SIG-M5 treated with dmso at 0.1 percent for 504 hours (cell line): ENCODE measurements around the gene RBM34.
"Not testable (repeated sequence)": the region's sequence is repeated elsewhere in the genome, so short reads cannot be mapped to it uniquely, and the experiment has no call there.

Experiments used
- DNase-seq: peaks from one replicate; lab custom pipeline; 2025; ENCODE audit not compliant: unreplicated experiment; lab: John Stamatoyannopoulos, UW

Gene RBM34, protein sequence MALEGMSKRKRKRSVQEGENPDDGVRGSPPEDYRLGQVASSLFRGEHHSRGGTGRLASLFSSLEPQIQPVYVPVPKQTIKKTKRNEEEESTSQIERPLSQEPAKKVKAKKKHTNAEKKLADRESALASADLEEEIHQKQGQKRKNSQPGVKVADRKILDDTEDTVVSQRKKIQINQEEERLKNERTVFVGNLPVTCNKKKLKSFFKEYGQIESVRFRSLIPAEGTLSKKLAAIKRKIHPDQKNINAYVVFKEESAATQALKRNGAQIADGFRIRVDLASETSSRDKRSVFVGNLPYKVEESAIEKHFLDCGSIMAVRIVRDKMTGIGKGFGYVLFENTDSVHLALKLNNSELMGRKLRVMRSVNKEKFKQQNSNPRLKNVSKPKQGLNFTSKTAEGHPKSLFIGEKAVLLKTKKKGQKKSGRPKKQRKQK

DNA sequence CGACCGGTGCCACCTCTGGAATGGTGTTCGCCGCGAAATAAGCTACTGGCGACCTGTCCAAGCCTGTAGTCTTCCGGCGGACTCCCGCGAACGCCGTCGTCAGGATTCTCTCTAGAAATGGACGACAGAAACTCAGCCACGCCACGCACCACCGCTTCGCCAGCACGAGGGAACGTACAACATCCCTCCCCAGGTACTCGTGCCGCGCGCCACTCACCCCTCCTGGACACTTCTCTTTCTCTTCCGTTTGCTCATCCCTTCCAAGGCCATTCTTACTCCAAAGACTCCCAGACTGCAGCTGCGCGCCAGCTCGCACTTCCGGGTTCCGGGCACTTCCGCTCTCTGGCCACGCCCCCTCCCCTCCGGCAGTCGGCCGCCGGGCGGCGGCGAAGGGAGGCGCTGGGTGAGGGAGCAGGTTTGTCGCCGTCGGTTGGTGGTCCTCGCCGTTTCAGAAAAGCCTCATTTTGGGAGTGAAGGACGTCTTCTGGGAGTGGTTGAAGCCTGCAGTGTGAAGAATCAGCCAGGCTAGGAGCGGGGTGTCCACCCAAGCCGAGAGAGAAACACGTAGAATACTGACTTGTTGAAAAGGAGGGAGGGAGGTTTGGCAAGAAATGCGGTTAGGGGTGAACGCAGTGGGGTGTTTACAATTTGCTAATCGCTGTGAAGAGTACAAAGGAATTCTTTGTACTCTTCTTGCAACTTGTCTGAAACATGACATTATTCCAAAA, at the start of gene RBM34:
RBM34 (minus strand) TSS at position 294 of the 728 bp plus-strand sequence; CDS start at position 270, 24 bp downstream.
- DNase-seq = peak; percentile 95

DNA sequence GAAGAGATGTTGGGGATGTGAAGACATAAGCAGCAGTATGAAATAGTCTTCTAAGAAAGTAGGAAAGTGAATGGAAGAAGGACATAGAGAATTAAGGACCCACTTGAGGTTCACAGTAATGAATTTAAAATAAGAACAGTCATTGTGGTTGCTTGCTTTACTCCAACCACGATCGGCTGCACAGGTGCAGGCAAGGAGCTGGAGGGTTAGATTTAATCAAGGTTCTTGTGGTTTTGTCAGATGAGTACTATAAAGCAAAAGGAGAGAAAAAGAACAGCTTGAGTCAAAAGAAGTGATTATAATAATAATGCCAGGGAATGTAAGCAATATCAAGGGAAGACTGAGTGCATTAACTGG, 46.1 kb upstream of the RBM34 start:
- DNase-seq = no peak

DNA sequence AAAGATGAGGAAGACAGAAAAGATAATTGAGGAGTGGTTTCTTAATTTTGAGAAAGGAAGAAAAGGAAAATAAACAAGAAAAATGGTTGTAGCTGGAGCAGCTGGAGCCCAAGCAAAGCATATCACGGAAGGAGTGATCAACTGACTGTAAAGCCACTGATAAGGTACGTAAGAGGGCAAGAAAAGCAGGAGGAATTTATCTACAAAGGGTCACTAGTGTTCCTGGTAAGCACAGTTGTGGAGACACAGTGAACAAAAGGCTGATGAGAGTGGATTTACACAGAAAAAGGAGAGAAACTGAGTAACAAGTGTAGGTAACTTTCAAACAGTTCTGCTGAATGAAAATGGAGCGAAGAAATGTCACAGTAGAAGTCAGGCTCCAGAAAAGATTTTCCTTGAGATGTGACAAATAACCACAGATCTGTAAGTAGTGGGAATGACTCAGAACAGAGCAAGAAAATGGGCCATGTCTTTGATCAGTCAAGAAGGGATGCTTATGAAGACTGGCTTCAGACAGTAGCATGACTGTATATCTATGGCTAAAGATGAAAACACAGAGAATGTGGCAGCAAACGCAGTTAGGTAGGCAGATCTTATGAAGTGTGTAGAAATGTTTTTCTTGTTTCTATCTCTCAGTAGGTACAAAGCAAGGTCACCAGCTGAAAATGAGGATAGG, 45.6 kb upstream of the RBM34 start:
- no peak for DNase-seq

DNA sequence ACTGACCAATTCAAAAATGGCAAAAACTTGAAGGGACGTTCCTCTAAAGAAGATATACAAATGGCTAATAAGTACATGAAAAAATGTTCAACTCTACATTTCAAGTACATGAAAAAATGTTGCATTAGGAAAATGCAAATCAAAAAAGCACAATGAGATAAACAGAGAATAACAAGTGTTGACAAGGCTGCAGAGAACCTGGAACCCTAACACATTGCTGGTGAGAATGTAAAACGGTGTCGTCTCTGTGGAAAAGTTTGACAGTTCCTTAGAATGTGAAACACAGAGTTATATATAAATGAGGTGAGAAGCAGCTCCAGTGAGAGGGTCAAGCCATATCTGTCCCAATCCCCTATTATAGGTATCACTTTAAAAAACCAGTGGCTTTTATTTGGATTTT, 44.6 kb upstream of the RBM34 start:
- no peak for DNase-seq

DNA sequence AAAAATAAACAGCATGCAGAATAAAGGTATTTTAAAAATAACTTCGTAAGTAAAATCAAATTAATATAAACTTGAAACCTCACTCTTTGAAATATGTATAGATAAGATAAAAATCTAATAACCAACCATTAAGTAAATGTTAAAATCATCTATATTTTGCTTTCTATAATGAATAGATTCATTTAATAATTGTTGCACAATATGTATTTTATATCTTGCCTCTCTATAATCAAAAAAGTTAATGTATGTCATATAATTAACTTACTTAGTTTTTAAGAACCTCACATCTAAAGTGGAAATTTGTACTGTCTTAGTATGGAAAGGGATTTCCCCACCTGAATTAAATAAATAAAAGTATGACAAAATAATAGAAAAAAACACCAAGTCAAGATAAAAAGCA, 42.4 kb upstream of the RBM34 start:
- no peak for DNase-seq

DNA sequence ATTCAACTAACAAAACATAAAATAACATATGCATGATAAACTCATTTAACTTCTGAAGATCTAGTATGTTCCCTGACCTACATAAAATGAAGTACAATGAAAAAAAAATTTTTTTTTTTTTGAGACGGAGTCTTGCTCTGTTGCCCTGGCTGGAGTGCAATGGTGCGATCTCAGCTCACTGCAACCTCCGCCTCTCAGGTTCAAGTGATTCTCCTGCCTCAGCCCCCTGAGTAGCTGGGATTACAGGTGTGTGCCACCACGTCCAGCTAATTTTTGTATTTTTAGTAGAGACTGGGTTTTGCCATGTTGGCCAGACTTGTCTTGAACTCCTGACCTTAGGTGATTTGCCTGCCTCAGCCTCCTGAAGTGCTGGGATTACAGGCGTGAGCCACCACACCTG, 41.4 kb upstream of the RBM34 start:
- DNase-seq = not testable (repeated sequence)

DNA sequence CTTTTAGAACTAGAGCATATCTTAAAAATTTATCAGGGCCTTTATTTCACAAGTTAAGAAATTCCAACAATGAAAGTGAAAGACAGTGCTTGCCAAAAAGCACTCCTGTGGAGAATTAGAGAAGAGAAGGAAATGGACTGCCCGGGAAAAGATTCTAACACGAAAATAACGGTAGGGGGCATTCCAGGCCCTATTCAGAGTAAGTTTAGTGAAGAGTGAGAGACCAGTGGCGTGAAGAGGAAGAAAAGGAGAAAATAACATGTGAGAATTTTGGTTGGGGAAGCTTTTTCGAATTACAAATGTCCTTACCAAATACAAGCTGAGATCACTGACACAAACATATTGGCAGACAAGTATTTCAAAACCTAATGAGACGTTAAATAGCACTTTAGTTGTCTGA, 38.4 kb upstream of the RBM34 start:
- peak; percentile 35 for DNase-seq

DNA sequence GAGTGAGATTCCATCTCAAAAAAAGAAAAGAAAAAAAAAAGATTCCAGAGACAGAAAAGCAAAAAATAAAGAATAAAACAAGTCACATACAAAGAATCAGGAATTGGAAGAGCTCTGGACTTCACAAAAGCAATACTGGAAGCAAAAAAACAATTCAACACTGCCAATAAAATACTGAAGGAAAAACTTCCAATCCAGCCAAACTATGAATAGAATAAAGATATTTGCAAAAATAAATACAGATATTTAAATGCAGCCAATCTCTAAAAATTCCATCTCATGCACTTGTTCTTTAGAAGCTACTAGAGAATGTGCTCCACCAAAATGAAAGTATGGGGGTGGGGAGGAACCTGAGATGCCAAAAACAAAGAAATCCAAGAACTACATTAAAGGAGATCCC, 29.4 kb upstream of the RBM34 start:
- DNase-seq = no peak

DNA sequence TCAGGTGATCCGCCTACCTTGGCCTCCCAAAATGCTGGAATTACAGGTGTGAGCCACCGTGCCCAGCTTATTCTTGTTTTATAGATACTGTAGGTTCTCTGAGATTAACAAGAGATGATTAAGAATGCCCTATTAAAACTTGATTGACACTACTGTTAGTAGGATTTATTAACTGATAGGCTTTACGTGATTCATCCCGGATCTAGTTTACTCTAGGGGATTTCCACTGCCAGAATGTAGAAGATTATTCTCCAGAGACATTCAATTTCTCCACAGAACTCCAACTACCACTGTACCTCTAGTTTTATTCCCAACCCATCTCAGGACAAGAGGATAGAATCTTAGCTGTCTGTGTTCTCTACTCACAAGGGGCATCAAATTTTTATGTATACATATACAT, 26.3 kb upstream of the RBM34 start:
- DNase-seq = no peak

DNA sequence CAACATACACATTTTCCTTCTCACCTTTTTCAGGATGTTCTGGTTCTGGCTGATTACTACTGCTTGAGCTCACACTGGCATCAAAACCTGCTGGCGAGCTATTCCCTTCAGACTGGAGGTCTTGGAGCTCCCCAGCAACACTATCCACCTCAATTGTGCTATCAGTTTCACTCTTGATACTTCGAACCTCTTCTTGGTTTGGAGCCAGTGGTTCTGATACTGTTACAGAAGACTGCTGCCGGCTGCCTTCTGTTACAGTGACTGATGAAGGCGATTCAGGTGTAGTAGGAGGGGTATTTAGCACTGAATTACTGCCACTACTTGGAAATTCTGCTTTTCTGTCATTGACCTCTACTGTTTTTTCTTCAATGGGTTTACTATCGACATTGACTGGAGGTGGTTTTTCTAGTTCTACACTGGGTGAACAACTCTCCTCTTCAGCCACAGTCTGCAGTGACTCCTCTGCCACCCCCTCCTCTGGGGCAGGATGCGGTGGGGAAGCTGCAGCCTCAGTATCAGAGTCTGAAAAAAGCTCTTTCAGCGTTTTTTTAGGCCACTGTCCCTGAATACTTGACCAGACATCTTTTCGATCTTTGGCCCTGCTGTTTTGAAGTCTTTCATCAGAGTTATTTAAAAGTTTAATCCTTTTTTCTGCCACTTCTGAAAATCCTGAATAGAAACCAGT, 20.7 kb upstream of the RBM34 start:
- no peak for DNase-seq

DNA sequence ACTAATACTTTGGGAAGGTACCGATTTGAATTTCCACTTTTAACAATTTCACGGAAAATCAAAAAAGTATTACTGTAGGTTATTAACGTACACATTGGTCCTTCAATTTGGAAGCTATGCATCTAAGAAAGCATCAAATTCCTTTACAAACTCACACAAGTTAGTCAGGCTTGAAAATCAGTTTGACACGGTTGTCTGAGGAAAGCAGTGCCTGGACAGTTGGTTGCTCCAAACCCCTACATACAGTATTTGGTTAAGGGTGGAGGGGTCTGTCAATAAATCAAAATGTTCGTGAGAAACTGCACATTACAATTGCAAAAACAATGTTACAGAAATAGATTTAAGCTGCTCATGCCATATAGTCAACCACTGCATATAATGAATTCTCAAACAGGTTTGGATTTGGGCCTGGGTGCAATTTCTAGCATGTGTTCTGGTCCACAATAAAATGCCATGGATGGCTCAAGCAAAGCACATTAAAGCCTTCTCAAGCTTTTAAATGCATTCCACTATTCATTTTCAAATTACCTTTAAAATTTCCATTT, 19.9 kb upstream of the RBM34 start:
- no peak for DNase-seq

DNA sequence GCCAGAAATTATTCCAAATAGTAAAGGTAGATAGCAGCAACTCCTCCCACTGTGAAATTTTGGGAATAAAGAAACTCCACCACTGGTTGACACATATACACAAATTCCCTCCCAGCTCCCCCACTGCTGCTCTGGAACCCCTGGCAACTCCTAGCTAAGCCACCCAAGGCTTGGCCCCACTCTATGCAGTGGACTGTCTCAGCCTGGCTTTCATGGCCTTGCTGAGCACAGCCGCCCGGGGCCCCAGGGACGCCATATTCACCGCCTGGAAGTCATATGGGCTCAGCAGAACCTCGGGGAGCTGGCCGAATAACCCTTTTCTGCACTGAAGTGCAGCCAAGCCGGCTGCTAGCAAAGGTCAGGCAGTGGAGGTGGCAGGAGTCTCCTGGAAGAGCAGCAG, 15.4 kb upstream of the RBM34 start:
- no peak for DNase-seq

DNA sequence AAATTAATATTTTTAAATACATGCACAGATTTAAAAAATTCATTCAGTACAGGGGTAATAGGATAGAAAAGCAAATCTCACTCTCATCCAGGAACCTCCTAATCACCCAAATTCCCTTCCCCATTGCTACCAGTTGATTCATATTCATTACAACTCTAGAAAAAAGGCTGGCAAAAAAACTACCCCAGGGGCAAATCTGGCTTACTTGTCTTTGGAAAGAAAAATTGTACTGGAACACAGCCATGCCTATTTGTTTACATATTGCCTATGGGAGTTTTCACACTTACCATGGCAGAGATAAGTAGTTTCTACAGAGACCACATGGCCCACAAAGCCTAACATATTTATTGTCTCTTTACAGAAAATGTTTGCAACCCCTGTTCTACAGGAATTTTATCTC, 8.9 kb upstream of the RBM34 start:
- no peak for DNase-seq

DNA sequence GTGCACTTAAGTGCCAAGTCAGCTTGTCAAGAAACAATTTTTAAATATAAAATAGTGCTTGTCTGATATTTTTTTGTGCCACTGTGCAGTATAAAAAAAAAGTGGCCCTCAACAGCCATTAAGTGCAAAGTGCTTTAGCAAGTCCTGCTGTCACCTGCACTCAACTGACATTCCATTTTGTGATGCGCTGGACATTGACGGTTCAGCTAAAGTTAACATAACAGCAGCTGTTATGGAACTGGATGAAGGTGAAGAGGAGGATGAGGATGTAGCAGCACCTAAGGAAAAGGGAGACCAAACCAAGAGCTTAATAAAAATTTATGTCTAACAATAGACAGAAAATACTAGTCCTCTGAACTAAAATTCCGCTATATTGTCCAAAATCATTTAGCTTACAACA, 7.3 kb upstream of the RBM34 start:
- no peak for DNase-seq

DNA sequence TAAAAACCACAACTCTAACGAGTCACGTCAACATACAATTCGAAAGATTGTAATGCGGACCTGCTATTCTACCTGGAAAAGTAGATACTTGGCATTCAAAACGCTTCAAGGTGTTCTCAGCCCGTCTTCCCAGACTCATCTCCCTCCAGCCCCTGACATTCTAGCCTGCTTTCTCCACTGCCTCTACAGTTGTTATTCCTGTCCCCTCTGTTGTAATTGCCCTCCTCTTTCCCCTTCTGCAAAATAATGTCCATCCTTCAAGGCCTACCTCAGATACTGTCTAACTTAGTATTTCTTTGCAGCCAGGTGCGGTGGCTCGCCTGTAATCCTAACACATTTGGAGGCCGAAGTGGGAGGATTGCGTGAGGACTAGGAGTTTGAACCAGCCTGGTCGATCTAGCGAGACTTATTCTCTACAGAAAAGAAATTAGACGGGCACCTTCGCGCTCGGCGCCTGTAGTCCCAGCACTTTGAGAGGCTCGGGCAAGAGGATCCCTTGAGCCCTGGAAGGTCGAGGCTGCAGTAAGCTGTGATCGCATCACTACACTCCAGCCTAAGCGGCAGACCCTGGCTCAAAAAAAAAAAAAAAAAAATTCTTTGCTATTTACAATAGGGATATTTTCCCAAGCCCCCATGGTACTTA, 756 bp upstream of the RBM34 start:
- DNase-seq = peak; percentile 49

DNA sequence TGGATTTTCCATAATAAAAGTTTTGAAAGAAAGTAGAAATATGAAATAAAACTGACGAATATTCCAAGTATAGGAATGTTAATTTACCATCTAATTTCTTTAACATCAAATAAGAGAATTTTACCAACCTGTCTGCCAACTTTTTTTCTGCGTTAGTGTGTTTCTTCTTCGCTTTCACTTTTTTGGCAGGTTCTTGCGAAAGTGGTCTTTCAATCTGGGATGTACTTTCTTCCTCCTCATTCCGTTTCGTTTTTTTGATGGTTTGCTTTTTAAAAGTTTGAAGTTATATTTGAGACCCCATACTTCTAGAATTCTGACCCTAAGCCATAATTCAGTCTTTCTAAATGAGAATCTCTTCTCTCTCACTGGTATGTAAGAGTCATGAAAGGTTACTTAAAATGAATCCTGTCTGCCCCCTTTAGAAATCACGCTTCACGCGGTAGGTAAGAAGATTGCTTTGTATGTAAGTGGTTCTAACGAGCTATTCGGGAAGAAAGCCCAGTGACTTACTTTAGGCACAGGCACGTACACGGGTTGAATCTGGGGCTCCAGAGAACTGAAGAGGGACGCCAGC, 580 bp downstream of the RBM34 start:
- DNase-seq = peak; percentile 79

DNA sequence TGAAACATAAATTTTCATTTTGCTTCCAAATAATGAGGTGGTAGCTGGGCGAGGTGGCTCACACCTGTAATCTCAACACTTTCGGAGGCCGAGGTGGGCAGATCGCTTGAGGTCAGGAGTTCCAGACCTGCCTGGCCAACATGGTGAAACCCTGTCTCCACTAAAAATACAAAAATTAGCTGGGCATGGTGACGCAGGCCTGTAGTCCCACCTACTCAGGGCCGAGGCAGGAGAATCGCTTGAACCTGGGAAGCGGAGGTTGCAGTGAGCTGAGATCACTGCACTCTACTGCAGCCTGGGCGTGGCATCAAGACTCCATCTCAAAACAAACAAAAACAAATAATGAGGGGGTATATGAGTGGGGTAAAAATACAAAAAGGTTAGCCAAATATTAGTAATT, 1.1 kb downstream of the RBM34 start:
- DNase-seq = not testable (repeated sequence)

DNA sequence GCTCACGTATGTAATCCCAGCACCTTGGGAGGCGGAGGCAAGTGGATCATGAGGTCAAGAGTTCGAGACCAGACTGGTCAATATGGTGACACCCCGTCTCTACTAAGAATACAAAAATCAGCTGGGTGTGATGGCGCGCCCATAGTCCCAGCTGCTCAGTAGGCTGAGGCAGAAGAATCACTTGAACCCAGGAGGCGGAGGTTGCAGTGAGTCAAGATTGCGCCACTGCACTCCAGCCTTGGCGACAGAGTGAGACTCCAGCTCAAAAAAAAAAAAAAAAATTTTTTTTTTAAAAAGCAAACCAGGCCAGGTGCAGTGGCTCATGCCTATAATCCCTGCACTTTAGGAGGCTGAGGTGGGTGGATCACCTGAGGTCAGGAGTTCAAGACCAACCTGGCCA, 1.8 kb downstream of the RBM34 start:
- not testable (repeated sequence) for DNase-seq

DNA sequence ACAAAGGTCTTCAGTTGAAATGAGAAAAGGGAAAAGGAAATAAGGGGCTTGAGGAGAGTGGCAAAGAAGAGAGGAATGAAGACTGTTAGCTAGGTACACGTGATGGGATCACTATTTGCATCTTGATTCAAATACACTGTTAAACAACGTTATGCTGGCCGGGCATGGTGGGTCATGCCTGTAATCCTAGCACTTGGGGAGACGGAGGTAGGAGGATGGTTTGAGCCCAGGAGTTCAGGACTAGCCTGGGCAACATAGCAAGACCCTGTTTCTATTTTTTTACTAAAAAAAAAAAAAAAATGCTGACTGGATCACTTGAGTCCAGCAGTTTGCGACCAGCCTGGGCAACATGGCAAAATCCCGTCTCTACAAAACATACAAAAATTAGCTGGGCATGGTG, 2.4 kb downstream of the RBM34 start:
- no peak for DNase-seq

DNA sequence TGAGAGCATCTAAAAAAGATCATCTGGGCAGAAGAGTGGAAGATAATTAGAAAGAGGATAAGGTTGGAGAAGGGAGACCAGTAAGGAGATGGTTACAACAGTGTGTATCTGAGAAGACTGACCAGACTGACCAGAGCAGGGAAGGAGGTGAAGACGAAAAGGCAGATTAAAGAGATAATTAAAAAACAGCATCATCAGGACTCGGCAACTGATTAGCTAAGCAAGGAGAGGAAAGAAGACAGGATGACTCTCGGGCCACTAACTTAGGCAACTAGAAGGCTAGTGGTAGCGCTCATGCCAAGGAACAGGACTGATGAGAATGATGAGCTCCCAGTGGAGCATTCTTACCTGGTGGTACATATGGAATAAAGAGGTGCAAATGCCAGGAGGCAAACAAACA, 3.9 kb downstream of the RBM34 start:
- DNase-seq = no peak
